Liver (tissue), 9 donors: ENCODE data around the gene TXNDC16. TPM values are rescaled to one million over a fixed set of nuclear protein-coding genes. Genes with fewer than 3 reads are reported as not detected.

ENCODE experiments used
- DNase-seq: peaks from one replicate; pipeline ENCODE4 v3.0.0-alpha.2; 2017; ENCODE audit warnings: low spot score
- H3K27ac ChIP-seq, 2 donors: one replicate each; pipeline ENCODE4 v1.7.0; 2013; ENCODE audit warnings: inconsistent platforms in 2 of 2, low read length in 2 of 2, control low read depth in 1 of 2, low read depth in 1 of 2, mild to moderate bottlenecking in 1 of 2
- H3K27me3 ChIP-seq, 4 donors: one replicate each; pipeline versions ENCODE4 v1.6.1 to v1.7.0; 2013; ENCODE audit warnings: low read length in 3 of 4, inconsistent platforms in 1 of 4, mild to moderate bottlenecking in 1 of 4, moderate library complexity in 1 of 4; ENCODE audit not compliant: control insufficient read depth in 4 of 4, insufficient read depth in 4 of 4
- H3K36me3 ChIP-seq, 4 donors: one replicate each; pipeline versions ENCODE4 v1.6.1 to v1.7.0; 2013; ENCODE audit warnings: low read length in 3 of 4, mild to moderate bottlenecking in 3 of 4, low read depth in 1 of 4, moderate library complexity in 1 of 4; ENCODE audit not compliant: control insufficient read depth in 4 of 4, insufficient read depth in 3 of 4
- H3K4me1 ChIP-seq, 4 donors: one replicate each; pipeline versions ENCODE4 v1.6.1 to v1.7.0; 2013; ENCODE audit warnings: low read length in 3 of 4, mild to moderate bottlenecking in 3 of 4, moderate library complexity in 1 of 4; ENCODE audit not compliant: control insufficient read depth in 4 of 4, insufficient read depth in 4 of 4
- H3K4me3 ChIP-seq, 3 donors: one replicate each; pipeline versions ENCODE4 v1.6.1 to v1.7.0; 2013; ENCODE audit warnings: low read length in 3 of 3, control low read depth in 1 of 3, low read depth in 1 of 3, mild to moderate bottlenecking in 1 of 3
- H3K9ac ChIP-seq, 2 donors: one replicate each; pipeline ENCODE4 v1.7.0; 2013; ENCODE audit warnings: low read length in 2 of 2, mild to moderate bottlenecking in 2 of 2, moderate library complexity in 2 of 2, control low read depth in 1 of 2, low read depth in 1 of 2
- H3K9me3 ChIP-seq, 4 donors: one replicate each; pipeline versions ENCODE4 v1.6.1 to v1.7.0; 2013; ENCODE audit warnings: low read length in 3 of 4; ENCODE audit not compliant: control insufficient read depth in 4 of 4
- FOXA1 ChIP-seq: IDR thresholded peaks from 2 replicates; pipeline ENCODE4 v1.6.1; 2016; ENCODE audit warnings: antibody characterized with exemption
- FOXA2 ChIP-seq: IDR thresholded peaks from 2 replicates; pipeline ENCODE4 v1.6.1; 2016; ENCODE audit warnings: antibody characterized with exemption
- GABPA ChIP-seq, 2 donors: IDR thresholded peaks in 1 of 2; conservative IDR thresholded peaks in 1 of 2; 2 replicates each; pipeline ENCODE4 v1.6.1; 2016; ENCODE audit warnings: antibody characterized with exemption in 2 of 2, mild to moderate bottlenecking in 1 of 2, moderate library complexity in 1 of 2
- HNF4A ChIP-seq, 2 donors: conservative IDR thresholded peaks; 2 replicates each; pipeline ENCODE4 v1.6.1; 2016; ENCODE audit warnings: antibody characterized with exemption in 2 of 2, mild to moderate bottlenecking in 2 of 2
- HNF4G ChIP-seq: IDR thresholded peaks from 2 replicates; pipeline ENCODE4 v1.6.1; 2016; ENCODE audit warnings: antibody characterized with exemption
- JUND ChIP-seq, 2 donors: IDR thresholded peaks; 2 replicates each; pipeline ENCODE4 v1.6.1; 2016; ENCODE audit warnings: antibody characterized with exemption in 2 of 2
- RAD21 ChIP-seq, 2 donors: IDR thresholded peaks; 2 replicates each; pipeline ENCODE4 v1.6.1; 2016; ENCODE audit warnings: antibody characterized with exemption in 2 of 2, mild to moderate bottlenecking in 2 of 2
- RXRA ChIP-seq, 2 donors: IDR thresholded peaks; 2 replicates each; pipeline ENCODE4 v1.6.1; 2017 to 2018; ENCODE audit warnings: antibody characterized with exemption in 2 of 2, mild to moderate bottlenecking in 1 of 2
- SP1 ChIP-seq: IDR thresholded peaks from 2 replicates; pipeline ENCODE4 v1.6.1; 2018; ENCODE audit warnings: antibody characterized with exemption, mild to moderate bottlenecking
- TAF1 ChIP-seq: conservative IDR thresholded peaks from 2 replicates; pipeline ENCODE4 v1.6.1; 2016; ENCODE audit warnings: antibody characterized with exemption, mild to moderate bottlenecking
- YY1 ChIP-seq: IDR thresholded peaks from 2 replicates; pipeline ENCODE4 v1.6.1; 2016; ENCODE audit warnings: antibody characterized with exemption, mild to moderate bottlenecking
- whole genome bisulfite sequencing: extraction: QIAGEN DNeasy Blood & Tissue Kit; methylation state at CpG from one replicate; pipeline ENCODE4 v1.1.7; 2013; 5-methylcytosine and 5-hydroxymethylcytosine counted together
- polyA plus RNA-seq, 2 donors: library from polyadenylated mRNA; stranded (reverse) in 1 of 2; unstranded in 1 of 2; fragments of 200-250 nt in 1 of 2; fragments of >200 nt in 1 of 2; fragmentation: Nextera tagmentation in 1 of 2; extraction: Ambion mirVana in 1 of 2; gene quantifications; one replicate each; pipeline versions ENCODE4 v1.2.1 to v1.2.3, GENCODE V29; 2013 to 2015
- total RNA-seq, 2 donors: library from RNA; depleted of rRNA; stranded (reverse); fragments of >200 nt; gene quantifications; one replicate each; pipeline ENCODE4 v1.2.3, GENCODE V29; 2014
- TF ChIP-seq, protein P1 (sequence below): IDR thresholded peaks from 2 replicates; pipeline ENCODE4 v1.6.1; 2016; ENCODE audit warnings: antibody characterized with exemption
- TF ChIP-seq, protein P2 (sequence below): IDR thresholded peaks from 2 replicates; pipeline ENCODE4 v1.6.1; 2016; ENCODE audit warnings: antibody characterized with exemption
- TF ChIP-seq, protein P3 (sequence below): IDR thresholded peaks from 2 replicates; pipeline ENCODE4 v1.6.1; 2016; ENCODE audit warnings: antibody characterized with exemption
- TF ChIP-seq, protein P4 (sequence below): IDR thresholded peaks from 2 replicates; pipeline ENCODE4 v1.6.1; 2016; ENCODE audit warnings: antibody characterized with exemption, mild to moderate bottlenecking
- donor health status: healthy.
- donor health status: healthy.
- donor health status: healthy.
- donor health status: healthy.
- donor health status: healthy.

TXNDC16 gene
- total and polyA plus RNA-seq, 4 donors: 2.0 to 16.2 (median 4.1) TPM

DNA sequence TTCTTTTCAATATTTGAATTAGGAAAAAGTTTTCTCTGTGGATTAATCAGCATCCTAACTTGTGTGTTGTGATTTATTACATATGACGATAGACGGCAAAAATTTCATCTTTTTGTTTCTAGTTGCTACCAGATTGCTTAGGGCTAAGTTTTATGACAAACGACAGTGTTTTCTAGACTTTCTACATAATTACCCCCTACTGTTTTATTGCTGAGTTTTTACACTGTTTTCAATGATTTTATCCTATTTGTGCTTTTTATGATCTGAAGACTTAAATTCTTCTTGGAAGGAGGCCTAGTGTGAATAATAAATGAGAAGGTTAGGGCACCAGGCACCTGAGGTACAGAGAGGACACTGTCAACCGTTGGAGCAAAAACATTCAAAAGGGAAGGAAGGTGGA, 88.1 kb downstream of the TXNDC16 start:
- WGBS: 95% methylated on average over 4 of the region's 4 CpGs
- no peaks in the 10 kb centered on the region for H3K4me1 ChIP-seq
- H3K27me3 ChIP-seq: no peaks in the 10 kb centered on the region
- H3K9me3 ChIP-seq: no peaks in the 10 kb centered on the region
- TF ChIP-seq YY1 (no peak), RAD21 (IDR thresholded peaks at IDR 0.05) (no peak), HNF4A (conservative IDR thresholded peaks at IDR 0.05) (no peak), JUND (IDR thresholded peaks at IDR 0.05) (no peak), FOXA2 (no peak), FOXA1 (no peak), RXRA (IDR thresholded peaks at IDR 0.05) (no peak), TAF1 (no peak), SP1 (no peak)
- TF ChIP-seq, protein P1, sequence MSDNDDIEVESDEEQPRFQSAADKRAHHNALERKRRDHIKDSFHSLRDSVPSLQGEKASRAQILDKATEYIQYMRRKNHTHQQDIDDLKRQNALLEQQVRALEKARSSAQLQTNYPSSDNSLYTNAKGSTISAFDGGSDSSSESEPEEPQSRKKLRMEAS: no peak
- TF ChIP-seq, protein P2, sequence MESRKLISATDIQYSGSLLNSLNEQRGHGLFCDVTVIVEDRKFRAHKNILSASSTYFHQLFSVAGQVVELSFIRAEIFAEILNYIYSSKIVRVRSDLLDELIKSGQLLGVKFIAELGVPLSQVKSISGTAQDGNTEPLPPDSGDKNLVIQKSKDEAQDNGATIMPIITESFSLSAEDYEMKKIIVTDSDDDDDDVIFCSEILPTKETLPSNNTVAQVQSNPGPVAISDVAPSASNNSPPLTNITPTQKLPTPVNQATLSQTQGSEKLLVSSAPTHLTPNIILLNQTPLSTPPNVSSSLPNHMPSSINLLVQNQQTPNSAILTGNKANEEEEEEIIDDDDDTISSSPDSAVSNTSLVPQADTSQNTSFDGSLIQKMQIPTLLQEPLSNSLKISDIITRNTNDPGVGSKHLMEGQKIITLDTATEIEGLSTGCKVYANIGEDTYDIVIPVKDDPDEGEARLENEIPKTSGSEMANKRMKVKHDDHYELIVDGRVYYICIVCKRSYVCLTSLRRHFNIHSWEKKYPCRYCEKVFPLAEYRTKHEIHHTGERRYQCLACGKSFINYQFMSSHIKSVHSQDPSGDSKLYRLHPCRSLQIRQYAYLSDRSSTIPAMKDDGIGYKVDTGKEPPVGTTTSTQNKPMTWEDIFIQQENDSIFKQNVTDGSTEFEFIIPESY: no peak
- TF ChIP-seq, protein P3, sequence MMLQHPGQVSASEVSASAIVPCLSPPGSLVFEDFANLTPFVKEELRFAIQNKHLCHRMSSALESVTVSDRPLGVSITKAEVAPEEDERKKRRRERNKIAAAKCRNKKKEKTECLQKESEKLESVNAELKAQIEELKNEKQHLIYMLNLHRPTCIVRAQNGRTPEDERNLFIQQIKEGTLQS: no peak
- TF ChIP-seq, protein P4, sequence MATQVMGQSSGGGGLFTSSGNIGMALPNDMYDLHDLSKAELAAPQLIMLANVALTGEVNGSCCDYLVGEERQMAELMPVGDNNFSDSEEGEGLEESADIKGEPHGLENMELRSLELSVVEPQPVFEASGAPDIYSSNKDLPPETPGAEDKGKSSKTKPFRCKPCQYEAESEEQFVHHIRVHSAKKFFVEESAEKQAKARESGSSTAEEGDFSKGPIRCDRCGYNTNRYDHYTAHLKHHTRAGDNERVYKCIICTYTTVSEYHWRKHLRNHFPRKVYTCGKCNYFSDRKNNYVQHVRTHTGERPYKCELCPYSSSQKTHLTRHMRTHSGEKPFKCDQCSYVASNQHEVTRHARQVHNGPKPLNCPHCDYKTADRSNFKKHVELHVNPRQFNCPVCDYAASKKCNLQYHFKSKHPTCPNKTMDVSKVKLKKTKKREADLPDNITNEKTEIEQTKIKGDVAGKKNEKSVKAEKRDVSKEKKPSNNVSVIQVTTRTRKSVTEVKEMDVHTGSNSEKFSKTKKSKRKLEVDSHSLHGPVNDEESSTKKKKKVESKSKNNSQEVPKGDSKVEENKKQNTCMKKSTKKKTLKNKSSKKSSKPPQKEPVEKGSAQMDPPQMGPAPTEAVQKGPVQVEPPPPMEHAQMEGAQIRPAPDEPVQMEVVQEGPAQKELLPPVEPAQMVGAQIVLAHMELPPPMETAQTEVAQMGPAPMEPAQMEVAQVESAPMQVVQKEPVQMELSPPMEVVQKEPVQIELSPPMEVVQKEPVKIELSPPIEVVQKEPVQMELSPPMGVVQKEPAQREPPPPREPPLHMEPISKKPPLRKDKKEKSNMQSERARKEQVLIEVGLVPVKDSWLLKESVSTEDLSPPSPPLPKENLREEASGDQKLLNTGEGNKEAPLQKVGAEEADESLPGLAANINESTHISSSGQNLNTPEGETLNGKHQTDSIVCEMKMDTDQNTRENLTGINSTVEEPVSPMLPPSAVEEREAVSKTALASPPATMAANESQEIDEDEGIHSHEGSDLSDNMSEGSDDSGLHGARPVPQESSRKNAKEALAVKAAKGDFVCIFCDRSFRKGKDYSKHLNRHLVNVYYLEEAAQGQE: no peak
- no peaks in the 10 kb centered on the region for H3K36me3 ChIP-seq
- no peak overlapping the region for H3K4me3 ChIP-seq
- H3K27ac ChIP-seq: no peak overlapping the region
- DNase-seq: no peak
- no peak overlapping the region for H3K9ac ChIP-seq

DNA sequence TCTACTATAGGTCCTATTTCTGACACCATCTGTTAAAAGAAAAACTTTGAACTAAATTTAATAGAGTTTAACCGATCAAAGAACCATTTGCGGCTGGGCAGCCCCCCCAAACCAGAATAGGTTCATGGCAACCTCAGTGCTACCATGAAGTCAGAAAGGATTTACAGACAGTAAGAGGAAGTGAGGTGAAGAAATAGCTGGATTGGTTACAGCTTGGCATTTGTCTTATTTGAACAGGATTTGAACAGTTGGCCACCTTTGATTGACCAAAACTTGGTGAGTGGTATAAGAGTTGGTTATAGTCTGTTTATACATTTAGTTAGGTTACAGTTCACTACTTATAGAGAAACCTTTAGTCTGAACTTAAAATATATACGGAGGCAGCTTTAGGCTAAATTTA, 88.9 kb downstream of the TXNDC16 start:
- Histone ChIP-seq H3K9me3 (no peaks in the 10 kb centered on the region), H3K27ac (no peak overlapping the region), H3K9ac (no peak overlapping the region), H3K36me3 (no peaks in the 10 kb centered on the region), H3K27me3 (no peaks in the 10 kb centered on the region), H3K4me1 (no peaks in the 10 kb centered on the region), H3K4me3 (no peak overlapping the region)
- DNase-seq: no peak
- TF ChIP-seq HNF4G (no peak), SP1 (no peak), FOXA2 (no peak), GABPA (IDR thresholded peaks at IDR 0.05 in 1 of 2, conservative IDR thresholded peaks at IDR 0.05 in 1 of 2) (no peak)
- TF ChIP-seq, protein P4: no peak
- 98% methylated on average over 3 of the region's 3 CpGs for WGBS
